Fibroblast of lung (primary cell): Measurements from ENCODE around the gene SYCN.

Experiments used
- EZH2 ChIP-seq: IDR thresholded peaks from 2 replicates; pipeline ENCODE4 v1.5.1; 2012; ENCODE audit warnings: low read length, control low read depth, mild to moderate bottlenecking; ENCODE audit errors: missing control alignments
- TF ChIP-seq, protein P1 (sequence below), 2 donors: IDR thresholded peaks in 1 of 2; conservative IDR thresholded peaks in 1 of 2; 1 replicate in 1 of 2; 2 replicates in 1 of 2; pipeline ENCODE4 v1.5.1; 2011 to 2012; ENCODE audit warnings: low read length in 2 of 2, control low read depth in 1 of 2, inconsistent platforms in 1 of 2, low read depth in 1 of 2, mild to moderate bottlenecking in 1 of 2

- TF ChIP-seq, protein P1, sequence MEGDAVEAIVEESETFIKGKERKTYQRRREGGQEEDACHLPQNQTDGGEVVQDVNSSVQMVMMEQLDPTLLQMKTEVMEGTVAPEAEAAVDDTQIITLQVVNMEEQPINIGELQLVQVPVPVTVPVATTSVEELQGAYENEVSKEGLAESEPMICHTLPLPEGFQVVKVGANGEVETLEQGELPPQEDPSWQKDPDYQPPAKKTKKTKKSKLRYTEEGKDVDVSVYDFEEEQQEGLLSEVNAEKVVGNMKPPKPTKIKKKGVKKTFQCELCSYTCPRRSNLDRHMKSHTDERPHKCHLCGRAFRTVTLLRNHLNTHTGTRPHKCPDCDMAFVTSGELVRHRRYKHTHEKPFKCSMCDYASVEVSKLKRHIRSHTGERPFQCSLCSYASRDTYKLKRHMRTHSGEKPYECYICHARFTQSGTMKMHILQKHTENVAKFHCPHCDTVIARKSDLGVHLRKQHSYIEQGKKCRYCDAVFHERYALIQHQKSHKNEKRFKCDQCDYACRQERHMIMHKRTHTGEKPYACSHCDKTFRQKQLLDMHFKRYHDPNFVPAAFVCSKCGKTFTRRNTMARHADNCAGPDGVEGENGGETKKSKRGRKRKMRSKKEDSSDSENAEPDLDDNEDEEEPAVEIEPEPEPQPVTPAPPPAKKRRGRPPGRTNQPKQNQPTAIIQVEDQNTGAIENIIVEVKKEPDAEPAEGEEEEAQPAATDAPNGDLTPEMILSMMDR (conservative IDR thresholded peaks at IDR 0.05 in 1 of 2, IDR thresholded peaks at IDR 0.05 in 1 of 2; ENCODE audit: low read depth in 1 of 2, low read length in 2 of 2) = no peak
- no peak for TF ChIP-seq EZH2
These were observed 38.2 kb downstream of the SYCN start for GRCh38 chr19:39165857-39166256.
